HG03196 (cell line): ENCODE results near the gene BPIFB1.

Source experiments
- ATAC-seq: cut with Tn5 transposase; IDR thresholded peaks from one replicate; pipeline ENCODE4 v1.9.1; 2021; ENCODE audit not compliant: unreplicated experiment

BPIFB1 gene

GRCh38 chr20:33282991-33283555 is at the start of gene BPIFB1:
BPIFB1 (plus strand) TSS chr20:33283214; CDS start chr20:33286074, 2,860 bp downstream.
- ATAC-seq: no peak

- no peak for ATAC-seq
Observed at GRCh38 chr20:33234050-33234449, 49.0 kb upstream of the BPIFB1 start.

- ATAC-seq: no peak
Observed at GRCh38 chr20:33235696-33236095, 47.3 kb upstream of the BPIFB1 start, which contains the start of gene BPIFA1. BPIFA1 (plus strand) TSS chr20:33235996; CDS start chr20:33237712, 1,716 bp downstream.

- ATAC-seq: no peak
Observed at GRCh38 chr20:33236351-33236750, 46.7 kb upstream of the BPIFB1 start.

GRCh38 chr20:33237989-33238388 is 45.0 kb upstream of the BPIFB1 start:
- no peak for ATAC-seq

- ATAC-seq: no peak
Observed at GRCh38 chr20:33239418-33239817, 43.6 kb upstream of the BPIFB1 start.

- no peak for ATAC-seq
Observed at GRCh38 chr20:33239979-33240736, 42.9 kb upstream of the BPIFB1 start.

GRCh38 chr20:33240923-33241322 is 42.1 kb upstream of the BPIFB1 start:
- ATAC-seq: no peak

- no peak for ATAC-seq
Observed at GRCh38 chr20:33242319-33243100, 40.5 kb upstream of the BPIFB1 start.

GRCh38 chr20:33246077-33246476 is 36.9 kb upstream of the BPIFB1 start:
- no peak for ATAC-seq

GRCh38 chr20:33249456-33249855 is 33.6 kb upstream of the BPIFB1 start:
- ATAC-seq: no peak

GRCh38 chr20:33250666-33251065 is 32.3 kb upstream of the BPIFB1 start:
- no peak for ATAC-seq

GRCh38 chr20:33251496-33251895 is 31.5 kb upstream of the BPIFB1 start:
- ATAC-seq: no peak

GRCh38 chr20:33252460-33252859 is 30.6 kb upstream of the BPIFB1 start:
- no peak for ATAC-seq

- no peak for ATAC-seq
Observed at GRCh38 chr20:33255005-33255404, 28.0 kb upstream of the BPIFB1 start.

- no peak for ATAC-seq
Observed at GRCh38 chr20:33257237-33257636, 25.8 kb upstream of the BPIFB1 start.

- ATAC-seq: no peak
Observed at GRCh38 chr20:33259371-33259770, 23.6 kb upstream of the BPIFB1 start.

- ATAC-seq: no peak
Observed at GRCh38 chr20:33261465-33261864, 21.5 kb upstream of the BPIFB1 start.

GRCh38 chr20:33262658-33263065 is 20.4 kb upstream of the BPIFB1 start:
- ATAC-seq: no peak

- no peak for ATAC-seq
Observed at GRCh38 chr20:33263784-33264183, 19.2 kb upstream of the BPIFB1 start.

- ATAC-seq: no peak
Observed at GRCh38 chr20:33267701-33268100, 15.3 kb upstream of the BPIFB1 start.
